Small intestine (tissue), 7 donors: ENCODE data around the gene MRPL43. TPM values are rescaled to one million over a fixed set of nuclear protein-coding genes. Genes with fewer than 3 reads are reported as not detected.

Experiments used
- DNase-seq, 2 donors: peaks; one replicate each; pipeline versions ENCODE4 v3.0.0 to v3.0.0-alpha.2; 2013
- FAIRE-seq: peaks from 2 replicates; lab custom pipeline; 2012; peaks lifted over from hg19 to GRCh38; lab: Jason Lieb, UNC
- H3K27ac ChIP-seq, 3 donors: one replicate each; pipeline ENCODE4 v1.5.1; 2013; ENCODE audit warnings: low read length in 2 of 3, mild to moderate bottlenecking in 2 of 3, control low read depth in 1 of 3, inconsistent platforms in 1 of 3, low read depth in 1 of 3, moderate library complexity in 1 of 3
- H3K27me3 ChIP-seq, 3 donors: one replicate each; pipeline ENCODE4 v1.6.1; 2013; ENCODE audit warnings: low read length in 3 of 3, inconsistent platforms in 1 of 3; ENCODE audit not compliant: control insufficient read depth in 3 of 3, insufficient read depth in 3 of 3
- H3K36me3 ChIP-seq, 3 donors: one replicate each; pipeline ENCODE4 v1.6.1; 2013; ENCODE audit warnings: low read length in 3 of 3, inconsistent platforms in 1 of 3, low read depth in 1 of 3, mild to moderate bottlenecking in 1 of 3, moderate library complexity in 1 of 3; ENCODE audit not compliant: control insufficient read depth in 3 of 3, insufficient read depth in 2 of 3
- H3K4me1 ChIP-seq, 3 donors: one replicate each; pipeline ENCODE4 v1.6.1; 2013; ENCODE audit warnings: low read length in 2 of 3, inconsistent platforms in 1 of 3, low read depth in 1 of 3, mild to moderate bottlenecking in 1 of 3, moderate library complexity in 1 of 3; ENCODE audit not compliant: control insufficient read depth in 3 of 3, insufficient read depth in 2 of 3
- H3K4me3 ChIP-seq, 3 donors: one replicate each; pipeline ENCODE4 v1.5.1; 2013; ENCODE audit warnings: low read length in 3 of 3, control low read depth in 1 of 3, inconsistent platforms in 1 of 3, low read depth in 1 of 3, mild to moderate bottlenecking in 1 of 3, moderate library complexity in 1 of 3
- H3K9me3 ChIP-seq, 2 donors: one replicate each; pipeline ENCODE4 v1.6.1; 2013; ENCODE audit warnings: low read depth in 1 of 2, low read length in 1 of 2; ENCODE audit not compliant: control insufficient read depth in 2 of 2, insufficient read depth in 1 of 2
- WGBS, 3 donors: extraction: QIAGEN DNeasy Blood & Tissue Kit; methylation state at CpG; one replicate each; pipeline ENCODE4 v1.1.7; 2013; 5-methylcytosine and 5-hydroxymethylcytosine counted together
- polyA plus RNA-seq, 4 donors: library from polyadenylated mRNA; stranded (reverse) in 3 of 4; unstranded in 1 of 4; fragments of 200-250 nt in 3 of 4; fragments of 120-200 nt in 1 of 4; gene quantifications; one replicate each; pipeline versions ENCODE4 v1.2.1 to v1.2.3, GENCODE V29; 2013
- donor health status: healthy with polysubstance abuse.
- donor health status: control.
- donor health status: control.
- donor health status: Bipolar disorder and iron deficiency.
- donor health status: healthy.

Gene MRPL43
- polyA plus RNA-seq, 4 donors, result 90.1 to 122 (median 107) TPM

DNA sequence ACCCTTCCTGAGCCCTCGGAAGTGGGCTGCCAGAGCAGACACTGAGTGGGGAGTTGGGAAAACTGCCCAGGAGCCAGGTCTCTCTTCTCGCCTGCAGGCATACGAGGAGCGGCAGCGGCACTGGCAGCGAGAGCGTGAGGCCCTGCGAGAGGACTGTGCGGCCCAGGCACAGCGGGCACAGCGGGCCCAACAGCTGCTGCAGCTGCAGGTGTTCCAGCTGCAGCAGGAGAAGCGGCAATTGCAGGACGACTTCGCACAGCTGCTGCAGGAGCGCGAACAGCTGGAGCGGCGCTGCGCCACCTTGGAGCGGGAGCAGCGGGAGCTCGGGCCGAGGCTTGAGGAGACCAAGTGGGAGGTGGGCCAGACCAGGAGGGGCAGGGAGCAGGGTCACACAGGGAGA, 18.1 kb upstream of the MRPL43 start:
- no peak overlapping the region for H3K27ac ChIP-seq
- FAIRE-seq (no peak), DNase-seq (no peak)
- H3K36me3 ChIP-seq, result peaks cover 5 to 73% (median 6%) of the 10 kb centered on the region in 3 donors
- WGBS, 3 donors, result 88 to 96% (median 91%) methylated on average over 21 to 23 of the region's 23 CpGs
- H3K4me3 ChIP-seq, result no peak overlapping the region
- H3K9me3 ChIP-seq, result no peaks in the 10 kb centered on the region
- H3K27me3 ChIP-seq, result no peaks in the 10 kb centered on the region
- peaks cover 0 to 43% (median 0%) of the 10 kb centered on the region in 3 donors for H3K4me1 ChIP-seq

DNA sequence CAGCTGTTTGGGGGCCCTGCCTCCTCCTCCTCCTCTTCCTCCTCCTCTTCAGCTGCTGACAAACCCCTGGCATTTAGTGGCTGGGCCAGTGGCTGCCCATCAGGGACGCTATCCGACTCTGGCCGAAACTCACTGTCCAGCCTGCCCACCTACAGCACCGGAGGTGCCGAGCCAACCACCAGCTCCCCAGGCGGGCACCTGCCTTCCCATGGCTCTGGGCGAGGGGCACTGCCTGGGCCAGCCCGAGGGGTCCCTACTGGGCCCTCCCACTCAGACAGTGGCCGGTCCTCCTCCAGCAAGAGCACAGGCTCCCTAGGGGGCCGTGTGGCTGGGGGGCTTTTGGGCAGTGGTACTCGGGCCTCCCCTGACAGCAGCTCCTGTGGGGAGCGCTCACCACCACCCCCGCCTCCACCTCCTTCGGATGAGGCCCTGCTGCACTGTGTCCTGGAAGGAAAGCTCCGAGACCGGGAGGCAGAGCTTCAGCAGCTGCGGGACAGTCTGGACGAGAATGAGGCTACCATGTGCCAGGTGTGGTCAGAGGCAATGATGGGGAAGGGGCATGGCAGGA, 16.4 kb upstream of the MRPL43 start:
- H3K9me3 ChIP-seq, result no peaks in the 10 kb centered on the region
- H3K4me3 ChIP-seq, result no peak overlapping the region
- peaks cover 0 to 39% (median 0%) of the 10 kb centered on the region in 3 donors for H3K4me1 ChIP-seq
- DNase-seq, result no peak
- no peak overlapping the region for H3K27ac ChIP-seq
- WGBS, 3 donors, result 93 to 96% (median 93%) methylated on average over 17 to 18 of the region's 18 CpGs
- H3K27me3 ChIP-seq, result no peaks in the 10 kb centered on the region
- peaks cover 5 to 68% (median 6%) of the 10 kb centered on the region in 3 donors for H3K36me3 ChIP-seq
- FAIRE-seq, result no peak

DNA sequence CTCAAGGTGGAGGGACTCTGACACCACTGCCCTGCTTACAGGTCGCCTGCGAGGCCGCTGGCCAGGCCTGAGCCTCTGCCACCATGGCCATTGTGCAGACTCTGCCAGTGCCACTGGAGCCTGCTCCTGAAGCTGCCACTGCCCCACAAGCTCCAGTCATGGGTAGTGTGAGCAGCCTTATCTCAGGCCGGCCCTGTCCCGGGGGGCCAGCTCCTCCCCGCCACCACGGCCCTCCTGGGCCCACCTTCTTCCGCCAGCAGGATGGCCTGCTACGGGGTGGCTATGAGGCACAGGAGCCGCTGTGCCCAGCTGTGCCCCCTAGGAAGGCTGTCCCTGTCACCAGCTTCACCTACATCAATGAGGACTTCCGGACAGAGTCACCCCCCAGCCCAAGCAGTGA, 15.2 kb upstream of the MRPL43 start:
- peaks cover 4 to 58% (median 6%) of the 10 kb centered on the region in 3 donors for H3K36me3 ChIP-seq
- 85 to 92% (median 85%) methylated on average over 11 of the region's 11 CpGs for WGBS, 3 donors
- no peak overlapping the region for H3K4me3 ChIP-seq
- FAIRE-seq (no peak), DNase-seq (no peak)
- H3K27ac ChIP-seq, result peak overlapping the region in 1 of 3 donors; percentile 90
- no peaks in the 10 kb centered on the region for H3K27me3 ChIP-seq
- H3K9me3 ChIP-seq, result no peaks in the 10 kb centered on the region
- H3K4me1 ChIP-seq, result peaks cover 0 to 42% (median 0%) of the 10 kb centered on the region in 3 donors

DNA sequence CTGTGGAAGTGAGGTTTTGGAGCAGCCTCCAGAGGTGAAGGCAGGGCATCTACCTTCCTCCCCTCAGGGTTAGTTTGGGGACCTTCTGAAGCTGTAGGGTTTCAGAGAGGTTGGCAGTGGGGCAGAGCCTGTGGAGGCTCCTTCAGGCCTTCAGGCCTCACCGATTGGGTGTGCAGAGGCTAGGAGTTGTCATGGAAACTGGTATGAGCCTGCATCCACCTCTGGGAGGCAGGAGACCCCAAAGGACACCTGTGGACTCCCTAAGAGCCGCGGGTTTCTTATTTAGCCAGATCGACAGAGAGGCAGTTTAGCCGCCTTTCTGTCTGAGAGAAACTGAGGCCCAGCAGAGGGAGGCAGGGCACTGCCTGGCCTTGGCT, 14.3 kb upstream of the MRPL43 start:
- Histone ChIP-seq H3K4me1 (peaks cover 0 to 36% (median under 1%) of the 10 kb centered on the region in 3 donors), H3K36me3 (peaks cover 3 to 50% (median 6%) of the 10 kb centered on the region in 3 donors), H3K27me3 (no peaks in the 10 kb centered on the region), H3K4me3 (peak overlapping the region in 1 of 3 donors; percentile 14), H3K27ac (peak overlapping the region in 2 of 3 donors; percentile 90 to 95), H3K9me3 (no peaks in the 10 kb centered on the region)
- DNase-seq (no peak), FAIRE-seq (no peak)
- whole genome bisulfite sequencing, 3 donors, result 63 to 81% (median 75%) methylated on average over 5 of the region's 5 CpGs

DNA sequence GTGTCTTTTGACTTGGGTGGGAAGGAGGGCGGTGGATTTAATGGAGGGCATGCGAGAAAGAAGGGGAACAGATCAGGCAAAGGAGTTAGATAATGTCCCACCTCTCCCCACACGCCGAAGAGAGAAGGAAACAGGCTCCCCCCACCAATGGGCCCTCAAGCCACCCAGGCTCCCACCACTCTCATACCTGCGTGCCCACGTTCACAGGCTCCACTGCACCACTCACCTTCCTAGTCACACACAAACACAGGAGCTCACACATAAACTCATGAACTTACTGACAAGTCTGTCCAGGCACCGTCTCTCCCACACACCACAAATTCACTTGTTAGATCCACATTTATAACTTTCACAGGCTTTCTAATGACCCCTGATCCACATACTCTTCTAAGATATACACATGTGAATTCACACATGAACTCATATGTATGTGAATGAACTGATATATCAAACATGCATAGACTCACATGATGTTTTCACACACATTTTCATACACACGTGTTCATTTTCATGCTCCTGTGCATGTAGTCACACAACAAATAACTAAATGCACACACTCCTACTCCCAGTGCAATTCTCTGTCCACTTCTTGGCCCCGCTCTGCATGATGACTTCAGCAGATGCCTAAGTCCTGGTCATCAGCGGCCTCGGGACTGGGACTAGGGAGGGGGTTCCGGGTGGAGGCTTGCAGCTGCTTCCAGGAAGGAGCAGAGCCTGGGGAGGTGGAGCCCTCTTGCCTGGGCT, 13.8 kb upstream of the MRPL43 start:
- whole genome bisulfite sequencing, 3 donors, result 38 to 52% (median 43%) methylated on average over 12 of the region's 12 CpGs
- Histone ChIP-seq H3K4me1 (peaks cover 3 to 37% (median 3%) of the 10 kb centered on the region in 3 donors), H3K27ac (peak overlapping the region; percentile 77 to 95 (median 90)), H3K27me3 (no peaks in the 10 kb centered on the region), H3K4me3 (peak overlapping the region in 2 of 3 donors; percentile 58 to 86), H3K9me3 (no peaks in the 10 kb centered on the region), H3K36me3 (peaks cover 3 to 44% (median 6%) of the 10 kb centered on the region in 3 donors)
- FAIRE-seq (no peak), DNase-seq (peak; percentile 38 to 84)

DNA sequence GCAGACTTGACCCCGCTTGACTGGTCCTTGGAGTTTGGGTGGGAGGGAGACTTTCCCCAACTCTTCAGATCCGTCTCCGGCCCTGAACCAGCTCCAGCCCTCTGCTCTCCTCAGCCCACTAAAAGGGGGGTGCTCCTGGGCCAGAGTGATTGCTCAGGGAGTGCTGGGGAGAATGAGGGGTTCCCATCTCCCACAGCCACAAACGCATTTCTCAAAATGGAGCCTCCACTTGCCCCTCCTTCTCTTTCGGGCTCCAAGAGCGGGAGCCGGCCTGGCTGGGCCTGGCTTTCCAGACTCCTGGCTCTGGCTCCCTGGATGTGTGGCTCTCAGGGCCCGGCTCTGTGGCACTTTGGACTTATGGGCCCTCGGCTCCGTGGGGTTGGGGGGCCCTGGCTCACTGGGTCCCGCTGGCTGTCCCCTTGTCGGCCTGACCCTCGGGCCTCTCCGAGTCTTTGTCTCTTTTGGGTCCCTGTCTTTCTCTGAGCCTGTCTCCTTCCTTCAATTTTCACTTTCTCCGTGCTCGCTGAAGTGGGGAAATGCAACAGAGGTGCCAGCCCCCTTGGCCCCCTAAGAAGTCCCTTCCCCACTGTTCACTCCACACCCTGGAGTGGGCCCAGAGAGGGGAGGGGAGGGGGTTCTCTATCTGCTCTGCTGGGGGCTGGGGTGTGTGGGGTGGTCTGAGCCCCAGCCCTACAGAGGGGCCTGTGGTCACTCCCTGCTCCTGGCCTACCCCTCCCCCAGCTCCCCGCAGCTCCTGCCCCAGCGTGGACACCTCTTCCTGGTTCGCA, 13.0 kb upstream of the MRPL43 start:
- peak overlapping the region; percentile 58 to 86 (median 76) for H3K4me3 ChIP-seq
- H3K36me3 ChIP-seq, result peaks cover 3 to 37% (median 6%) of the 10 kb centered on the region in 3 donors
- H3K27ac ChIP-seq, result peak overlapping the region; percentile 77 to 95 (median 90)
- H3K27me3 ChIP-seq, result no peaks in the 10 kb centered on the region
- 13 to 27% (median 16%) methylated on average over 17 to 19 of the region's 19 CpGs for WGBS, 3 donors
- H3K9me3 ChIP-seq, result no peaks in the 10 kb centered on the region
- peak; percentile 37 to 70 for DNase-seq
- H3K4me1 ChIP-seq, result peaks cover 3 to 34% (median 3%) of the 10 kb centered on the region in 3 donors
- FAIRE-seq, result no peak

DNA sequence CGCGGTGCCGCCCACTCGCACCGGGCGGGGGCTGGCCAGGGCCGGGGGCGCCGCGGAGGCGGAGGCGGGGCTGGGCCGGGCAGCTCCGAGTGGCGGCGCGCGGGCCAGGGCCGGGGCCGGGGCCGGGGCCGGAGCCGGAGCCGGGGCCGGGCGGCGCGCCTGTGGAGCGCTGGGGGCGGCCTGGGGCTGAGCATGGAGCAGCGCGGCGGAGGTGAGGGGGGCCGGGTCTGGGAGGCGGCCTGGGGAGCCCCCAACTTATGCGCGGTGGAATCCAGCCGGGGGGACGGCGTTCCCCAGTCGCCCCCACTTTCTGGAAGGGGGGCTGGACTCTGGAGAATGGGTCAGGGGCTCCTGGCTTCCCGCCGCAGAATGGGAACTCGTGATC, 12.4 kb upstream of the MRPL43 start, which contains the start of gene LZTS2:
LZTS2 (plus strand) TSS at position 67 of the 385 bp plus-strand sequence. CDS start 2,731 bp downstream, outside the sequence.
- peak in 1 of 2 donors; percentile 44 for DNase-seq
- peak within 1 kb of the TSS; percentile 76 to 86 (median 84) for H3K4me3 ChIP-seq
- peaks cover 3 to 33% (median 6%) of the 10 kb centered on the region in 3 donors for H3K36me3 ChIP-seq
- FAIRE-seq, result no peak
- no peaks in the 10 kb centered on the region for H3K27me3 ChIP-seq
- peak within 1 kb of the TSS; percentile 84 to 96 (median 95) for H3K27ac ChIP-seq
- 0 to 3% (median 1%) methylated on average over 11 to 44 of the region's 44 CpGs for WGBS, 3 donors
- H3K4me1 ChIP-seq, result peaks cover 3 to 34% (median 3%) of the 10 kb centered on the region in 3 donors
- H3K9me3 ChIP-seq, result no peaks in the 10 kb centered on the region
